ENCODE results near the gene HCFC1.

Gene HCFC1

DNA sequence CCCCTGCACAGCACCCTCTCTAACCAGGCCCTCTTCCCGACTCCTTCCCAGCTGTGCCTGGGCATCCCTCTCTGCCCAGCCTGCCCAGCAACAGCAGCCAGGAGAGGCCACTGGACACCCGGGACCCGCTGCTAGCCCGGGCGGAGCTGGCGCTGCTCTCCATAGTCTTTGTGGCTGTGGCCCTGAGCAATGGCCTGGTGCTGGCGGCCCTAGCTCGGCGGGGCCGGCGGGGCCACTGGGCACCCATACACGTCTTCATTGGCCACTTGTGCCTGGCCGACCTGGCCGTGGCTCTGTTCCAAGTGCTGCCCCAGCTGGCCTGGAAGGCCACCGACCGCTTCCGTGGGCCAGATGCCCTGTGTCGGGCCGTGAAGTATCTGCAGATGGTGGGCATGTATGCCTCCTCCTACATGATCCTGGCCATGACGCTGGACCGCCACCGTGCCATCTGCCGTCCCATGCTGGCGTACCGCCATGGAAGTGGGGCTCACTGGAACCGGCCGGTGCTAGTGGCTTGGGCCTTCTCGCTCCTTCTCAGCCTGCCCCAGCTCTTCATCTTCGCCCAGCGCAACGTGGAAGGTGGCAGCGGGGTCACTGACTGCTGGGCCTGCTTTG lies 66.0 kb downstream of the HCFC1 start:
- Mint-ChIP-seq H3K9me3 (no peaks in the 10 kb centered on the region), H3K36me3 (peaks cover 11% of the 10 kb centered on the region), H3K27ac (no peak overlapping the region), H3K4me1 (peaks cover 50% of the 10 kb centered on the region), H3K4me3 (no peak overlapping the region), H3K27me3 (no peaks in the 10 kb centered on the region)
- ATAC-seq = no peak

DNA sequence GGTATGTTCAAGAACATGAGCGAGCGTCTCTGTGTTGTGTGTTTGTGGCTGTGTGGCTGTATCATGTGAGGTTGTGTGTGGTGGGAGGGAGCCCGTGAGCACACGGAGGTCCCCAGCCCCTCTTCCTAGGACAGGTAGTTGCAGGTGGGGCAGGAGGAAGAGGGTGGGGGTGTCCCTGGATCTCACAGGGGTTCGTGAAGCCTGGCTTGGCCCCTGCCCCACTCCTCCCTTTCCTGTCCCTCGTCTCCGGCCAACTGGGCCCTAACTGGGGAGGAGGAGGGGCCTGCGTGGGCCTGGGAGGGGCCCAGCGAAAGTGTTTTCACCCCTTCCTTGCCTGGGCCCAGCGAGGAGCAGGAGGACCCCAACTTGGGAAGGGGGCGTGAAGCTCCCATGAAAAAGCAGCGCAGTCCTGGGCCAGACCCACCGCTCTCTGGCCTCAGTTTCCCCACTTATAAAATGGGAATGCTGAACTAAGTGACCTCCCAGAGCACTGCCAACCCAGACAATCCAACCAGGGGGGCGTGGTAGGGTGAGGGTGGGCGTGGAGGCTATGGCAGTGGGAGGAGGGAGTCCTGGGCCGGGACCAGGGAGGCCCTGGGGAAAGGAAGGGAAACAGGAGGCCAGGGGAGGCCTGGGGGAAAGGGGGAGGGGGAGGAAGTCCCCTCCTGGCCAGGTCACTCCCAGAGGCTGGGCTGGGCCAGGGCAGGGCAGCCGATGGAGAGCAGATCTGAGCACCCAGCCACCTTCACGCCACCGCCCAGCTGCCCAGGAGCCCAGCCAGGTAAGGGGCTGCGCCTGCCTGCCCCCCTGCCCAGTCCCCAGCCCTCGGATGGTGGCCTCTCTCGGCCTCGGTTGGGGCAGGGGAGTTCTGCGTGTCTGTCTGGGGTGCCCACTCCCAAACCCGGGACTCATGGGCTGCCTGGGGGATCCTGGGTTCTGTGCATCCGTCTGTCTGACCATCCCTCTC lies 67.3 kb downstream of the HCFC1 start, which contains the start of gene AVPR2:
AVPR2 (plus strand) TSS at position 683 of the 967 bp plus-strand sequence. CDS start 473 bp downstream, outside the sequence.
- H3K4me1 Mint-ChIP-seq = peaks cover 52% of the 10 kb centered on the region
- H3K4me3 Mint-ChIP-seq = peak within 1 kb of the TSS; percentile 56
- H3K9me3 Mint-ChIP-seq = no peaks in the 10 kb centered on the region
- H3K36me3 Mint-ChIP-seq = peaks cover 11% of the 10 kb centered on the region
- H3K27me3 Mint-ChIP-seq = no peaks in the 10 kb centered on the region
- peak; percentile 13 for ATAC-seq
- H3K27ac Mint-ChIP-seq = peak within 1 kb of the TSS; percentile 86

DNA sequence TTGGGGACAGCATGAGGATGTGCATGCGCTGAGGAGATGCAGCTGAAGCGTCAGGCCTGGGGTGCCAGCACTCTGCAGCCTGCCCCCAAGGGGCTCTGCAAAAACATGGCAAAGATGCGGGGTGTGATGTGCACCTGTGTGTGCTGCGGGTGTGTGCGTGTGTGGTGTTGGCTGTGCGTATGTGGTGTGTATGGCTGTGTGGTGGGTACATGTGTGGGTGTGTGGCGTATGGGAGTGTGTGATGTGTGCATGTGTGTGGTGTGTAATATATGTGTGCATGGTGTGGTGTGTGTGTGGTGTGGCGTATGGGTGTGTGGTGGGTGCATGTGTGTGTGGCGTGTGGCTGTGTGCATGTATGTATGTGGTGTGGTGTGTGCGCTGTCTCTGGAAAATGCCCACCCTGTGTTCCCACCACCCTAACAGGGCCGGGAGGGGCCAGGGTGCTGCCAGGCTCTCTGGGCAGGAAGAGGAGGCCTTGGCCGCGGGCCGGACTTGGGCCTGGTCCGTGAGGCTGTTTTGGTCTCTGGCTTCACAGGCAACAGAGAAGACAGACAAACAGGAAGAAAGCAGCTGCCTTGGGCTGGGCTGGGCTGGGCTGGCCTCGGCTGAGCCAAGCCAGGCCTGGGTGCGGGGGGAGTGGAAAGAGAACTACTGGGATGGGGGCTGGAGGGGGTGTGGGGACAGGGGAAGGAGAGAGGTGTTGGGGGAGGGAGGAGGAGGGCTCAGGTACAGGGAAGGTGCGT lies 68.2 kb downstream of the HCFC1 start:
- H3K4me1 Mint-ChIP-seq = peaks cover 52% of the 10 kb centered on the region
- peak overlapping the region; percentile 86 for H3K27ac Mint-ChIP-seq
- H3K4me3 Mint-ChIP-seq = peak overlapping the region; percentile 29
- no peaks in the 10 kb centered on the region for H3K9me3 Mint-ChIP-seq
- no peaks in the 10 kb centered on the region for H3K27me3 Mint-ChIP-seq
- peak; percentile 32 for ATAC-seq
- peaks cover 5% of the 10 kb centered on the region for H3K36me3 Mint-ChIP-seq

DNA sequence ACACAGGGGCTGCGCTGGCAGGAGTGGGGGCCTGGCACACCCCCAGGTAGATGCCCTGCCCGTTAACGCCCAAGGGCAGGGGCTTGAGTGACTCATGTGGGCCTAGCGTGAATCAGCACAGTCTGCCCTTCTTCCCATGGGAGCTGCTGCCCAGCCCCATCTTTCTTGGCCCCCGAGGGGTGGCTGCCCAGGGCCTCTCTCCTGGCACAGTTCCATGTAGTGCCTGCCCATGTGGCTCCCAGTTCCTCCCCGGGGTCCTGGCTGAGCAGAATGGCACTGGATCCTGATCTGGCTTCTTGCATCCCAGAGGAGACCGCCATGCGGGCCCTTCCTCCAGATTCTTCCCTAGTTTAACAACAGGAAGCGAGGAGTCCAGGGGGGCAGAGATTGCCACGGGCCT lies 69.2 kb downstream of the HCFC1 start:
- Mint-ChIP-seq H3K4me1 (peaks cover 52% of the 10 kb centered on the region), H3K27me3 (no peaks in the 10 kb centered on the region), H3K9me3 (no peaks in the 10 kb centered on the region), H3K4me3 (no peak overlapping the region), H3K36me3 (no peaks in the 10 kb centered on the region), H3K27ac (peak overlapping the region; percentile 89)
- ATAC-seq = no peak

DNA sequence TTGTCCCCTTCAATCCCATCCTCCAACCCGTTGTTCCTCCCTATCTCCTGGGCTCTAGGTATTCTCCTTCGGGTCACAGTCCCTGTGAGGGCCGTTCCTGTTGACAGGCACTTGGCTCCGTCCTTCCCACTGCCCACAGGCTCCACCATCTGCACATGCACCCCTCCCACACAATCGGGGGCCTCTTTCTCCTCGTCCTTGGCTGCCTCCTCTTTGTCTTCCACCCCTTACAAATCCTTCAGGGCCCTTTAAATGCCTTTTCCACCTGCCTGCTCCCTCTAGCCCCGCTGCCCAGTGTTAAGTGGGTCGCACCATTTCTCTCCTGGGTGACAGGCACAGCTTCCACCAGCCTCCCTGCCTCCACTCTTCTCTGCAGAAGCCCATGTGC lies 69.9 kb downstream of the HCFC1 start:
- Mint-ChIP-seq H3K4me3 (peak overlapping the region; percentile 35), H3K27ac (peak overlapping the region; percentile 89), H3K36me3 (no peaks in the 10 kb centered on the region), H3K27me3 (no peaks in the 10 kb centered on the region), H3K9me3 (no peaks in the 10 kb centered on the region), H3K4me1 (peaks cover 52% of the 10 kb centered on the region)
- ATAC-seq = no peak

DNA sequence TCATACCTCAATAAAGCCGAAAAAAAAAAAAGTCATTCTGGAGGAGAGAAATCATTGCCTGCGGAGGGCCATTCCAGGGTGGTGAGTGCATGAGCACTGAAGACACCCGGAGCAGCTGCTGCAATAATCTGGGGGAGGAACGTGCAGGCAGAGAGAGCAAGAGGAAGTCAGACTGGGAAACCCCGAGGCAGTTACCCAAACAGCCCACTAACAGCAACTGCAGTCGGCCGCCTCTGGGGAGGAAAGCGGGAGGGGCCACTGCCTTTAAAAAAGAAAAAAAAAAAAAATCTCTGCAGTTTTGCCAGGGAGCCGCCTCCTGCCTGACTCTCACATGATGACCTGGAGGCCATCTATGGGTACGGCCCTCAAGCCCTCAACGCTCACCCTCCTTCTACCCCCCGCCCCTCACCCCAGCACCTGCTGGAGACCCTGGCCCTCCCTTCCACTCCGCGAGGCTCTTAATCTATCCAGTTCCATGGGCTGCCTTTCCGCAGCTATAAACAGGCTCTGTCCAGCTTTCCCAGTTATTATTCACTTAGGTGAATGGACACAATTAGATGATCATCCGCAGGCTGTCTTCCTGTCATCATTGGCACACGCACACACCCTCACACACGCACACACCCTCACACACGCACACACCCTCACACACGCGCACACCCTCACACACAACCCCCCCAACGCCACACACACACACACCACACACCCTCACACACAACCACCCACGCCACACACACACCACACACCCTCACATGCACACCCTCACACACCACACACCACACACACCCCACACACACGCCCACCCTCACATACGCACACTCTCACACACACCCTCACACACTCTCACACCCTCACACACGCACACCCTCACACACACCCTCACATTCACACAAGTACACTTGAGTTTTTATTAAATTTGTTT lies 70.5 kb downstream of the HCFC1 start:
- Mint-ChIP-seq H3K9me3 (no peaks in the 10 kb centered on the region), H3K27me3 (no peaks in the 10 kb centered on the region), H3K4me1 (peaks cover 49% of the 10 kb centered on the region), H3K4me3 (peak overlapping the region; percentile 35), H3K27ac (peak overlapping the region; percentile 89), H3K36me3 (no peaks in the 10 kb centered on the region)
- ATAC-seq = peak; percentile 91

DNA sequence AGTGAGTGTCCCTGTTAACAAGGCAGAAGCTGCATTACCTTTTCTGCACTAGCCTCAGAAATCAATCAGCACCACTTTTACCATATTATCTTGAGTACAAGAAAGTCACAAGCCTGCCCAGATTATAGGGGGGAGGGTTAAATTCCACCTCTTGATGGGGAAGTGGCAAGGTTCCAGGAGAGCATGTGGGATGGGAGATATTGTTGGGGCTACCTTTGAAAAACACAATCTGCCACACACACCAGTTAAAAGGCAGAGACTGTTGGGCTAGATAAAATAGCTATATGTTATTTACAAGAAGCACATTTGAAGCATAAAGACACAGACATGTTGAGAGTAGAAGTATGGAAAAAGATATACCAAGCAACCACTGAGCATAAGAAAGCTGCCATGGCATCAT lies 73.7 kb downstream of the HCFC1 start:
- no peaks in the 10 kb centered on the region for H3K27me3 Mint-ChIP-seq
- H3K9me3 Mint-ChIP-seq = no peaks in the 10 kb centered on the region
- H3K27ac Mint-ChIP-seq = no peak overlapping the region
- H3K4me3 Mint-ChIP-seq = no peak overlapping the region
- ATAC-seq = no peak
- H3K4me1 Mint-ChIP-seq = peaks cover 25% of the 10 kb centered on the region
- H3K36me3 Mint-ChIP-seq = no peaks in the 10 kb centered on the region
